Measurements from ENCODE around the gene PC.
"Not testable (repeated sequence)": the region's sequence is repeated elsewhere in the genome, so short reads cannot be mapped to it uniquely, and the experiment has no call there.

The PC gene

DNA sequence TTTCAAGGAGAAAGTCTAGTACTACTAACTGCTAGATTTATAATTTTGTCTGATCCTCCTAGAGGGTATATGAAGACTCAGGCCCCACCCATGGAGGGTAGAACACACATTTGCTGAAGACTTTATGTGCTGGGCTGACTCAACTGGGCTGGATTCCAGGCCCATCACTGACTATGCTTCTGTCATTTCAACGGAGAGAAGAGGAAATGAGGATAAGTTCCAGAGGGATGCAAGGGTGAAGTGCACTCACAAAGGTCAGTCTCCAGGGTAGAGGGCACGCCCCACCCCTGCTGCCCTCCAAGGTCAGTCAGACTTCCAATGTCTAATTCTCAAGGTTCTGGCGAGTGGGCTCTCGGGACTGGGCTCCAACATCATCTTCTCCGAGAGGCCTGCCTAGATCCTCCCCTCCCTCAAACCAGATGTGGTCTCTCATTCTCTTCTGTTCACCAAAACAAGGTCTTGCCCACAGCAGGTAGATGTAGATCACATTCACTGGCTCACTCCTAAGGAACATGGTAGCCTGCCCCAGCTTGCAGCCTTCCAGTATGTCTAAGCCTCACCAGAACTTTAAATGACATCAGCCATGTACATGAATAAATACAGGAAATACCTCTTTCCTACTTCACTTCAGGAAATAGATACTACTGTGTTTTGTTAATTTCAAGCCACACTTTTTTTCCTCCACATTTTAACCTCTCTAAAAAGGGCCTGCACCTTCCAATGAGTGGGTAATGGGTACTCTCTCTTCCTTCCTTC lies 9.7 kb upstream of the PC start:
- no peak overlapping the region for H3K4me3 ChIP-seq (ENCODE audit: low read depth, low read length)
- H3K27me3 ChIP-seq (ENCODE audit: control insufficient read depth, insufficient read depth, low read length): no peaks in the 10 kb centered on the region
- H3K4me1 ChIP-seq (ENCODE audit: control insufficient read depth, insufficient read depth, low read length): no peaks in the 10 kb centered on the region
- no peaks in the 10 kb centered on the region for H3K36me3 ChIP-seq (ENCODE audit: control insufficient read depth, insufficient read depth, low read length)
- no peak overlapping the region for H3K27ac ChIP-seq (ENCODE audit: low read depth, low read length)
- H3K9ac ChIP-seq (ENCODE audit: low read length): no peak overlapping the region
- peaks cover 12% of the 10 kb centered on the region; the same call in 1 of the 2 replicates for H3K9me3 ChIP-seq (ENCODE audit: control insufficient read depth, insufficient read depth, low read depth, low read length)

DNA sequence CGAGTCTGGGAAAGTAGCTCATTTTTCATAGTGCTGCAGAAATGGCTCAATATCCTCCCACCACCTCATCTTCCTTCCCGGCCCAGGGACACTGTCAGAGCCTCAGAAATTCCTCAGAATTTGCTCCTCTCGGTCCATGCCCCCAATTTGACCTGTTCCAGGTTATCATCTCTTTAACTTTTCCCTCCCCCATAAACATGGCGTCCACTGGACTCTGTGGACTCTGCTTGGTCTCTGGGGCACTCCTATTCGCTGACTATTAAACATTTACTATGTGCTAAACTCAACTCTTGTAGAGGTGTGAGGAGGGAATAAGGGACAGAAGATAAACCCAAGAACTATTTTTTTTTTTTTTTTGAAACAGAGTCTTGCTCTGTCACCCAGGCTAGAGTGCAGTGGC lies 8.2 kb upstream of the PC start:
- Histone ChIP-seq H3K36me3 (ENCODE audit: control insufficient read depth, insufficient read depth, low read length) (no peaks in the 10 kb centered on the region), H3K4me3 (ENCODE audit: low read depth, low read length) (no peak overlapping the region), H3K27me3 (ENCODE audit: control insufficient read depth, insufficient read depth, low read length) (no peaks in the 10 kb centered on the region), H3K9me3 (ENCODE audit: control insufficient read depth, insufficient read depth, low read depth, low read length) (peaks cover 12% of the 10 kb centered on the region; the same call in 1 of the 2 replicates), H3K9ac (ENCODE audit: low read length) (no peak overlapping the region), H3K4me1 (ENCODE audit: control insufficient read depth, insufficient read depth, low read length) (no peaks in the 10 kb centered on the region), H3K27ac (ENCODE audit: low read depth, low read length) (no peak overlapping the region)

- no peaks in the 10 kb centered on the region for H3K36me3 ChIP-seq (ENCODE audit: control insufficient read depth, insufficient read depth, low read length)
- no peak overlapping the region for H3K27ac ChIP-seq (ENCODE audit: low read depth, low read length)
- H3K4me3 ChIP-seq (ENCODE audit: low read depth, low read length): no peak overlapping the region
- peaks cover 1% of the 10 kb centered on the region for H3K4me1 ChIP-seq (ENCODE audit: control insufficient read depth, insufficient read depth, low read length)
- H3K9me3 ChIP-seq (ENCODE audit: control insufficient read depth, insufficient read depth, low read depth, low read length): no peaks in the 10 kb centered on the region
- peaks cover under 1% of the 10 kb centered on the region; the same call in 1 of the 2 replicates for H3K27me3 ChIP-seq (ENCODE audit: control insufficient read depth, insufficient read depth, low read length)
- H3K9ac ChIP-seq (ENCODE audit: low read length): no peak overlapping the region
These were observed 6.3 kb upstream of the PC start for GRCh38 chr11:66964495-66964894.

- Histone ChIP-seq H3K9me3 (ENCODE audit: control insufficient read depth, insufficient read depth, low read depth, low read length) (no peaks in the 10 kb centered on the region), H3K9ac (ENCODE audit: low read length) (no peak overlapping the region), H3K27me3 (ENCODE audit: control insufficient read depth, insufficient read depth, low read length) (peaks cover 6% of the 10 kb centered on the region; the same call in 1 of the 2 replicates), H3K4me1 (ENCODE audit: control insufficient read depth, insufficient read depth, low read length) (peaks cover 10% of the 10 kb centered on the region), H3K4me3 (ENCODE audit: low read depth, low read length) (no peak overlapping the region), H3K27ac (ENCODE audit: low read depth, low read length) (no peak overlapping the region), H3K36me3 (ENCODE audit: control insufficient read depth, insufficient read depth, low read length) (no peaks in the 10 kb centered on the region)
These were observed 4.6 kb upstream of the PC start for GRCh38 chr11:66962801-66963200.

DNA sequence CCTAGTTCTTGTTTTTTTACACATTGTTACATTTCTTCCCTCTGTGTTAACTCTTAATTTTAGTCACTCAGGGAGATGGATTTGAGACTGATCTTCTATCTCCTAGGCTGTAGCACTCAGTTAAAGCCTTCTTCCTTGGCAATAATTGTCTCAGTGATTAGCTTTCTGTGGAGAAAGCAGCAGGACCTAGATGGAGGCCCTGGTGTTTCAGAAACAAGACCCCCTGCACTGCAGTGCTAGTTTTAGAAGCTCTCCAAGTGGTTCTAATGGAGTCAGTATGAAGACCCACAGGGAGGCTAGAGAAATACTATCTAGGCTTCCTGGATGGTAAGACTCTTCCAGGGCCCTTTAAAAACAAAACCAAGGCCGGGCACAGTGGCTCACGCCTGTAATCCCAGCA lies 4.1 kb upstream of the PC start:
- peaks cover 6% of the 10 kb centered on the region; the same call in 1 of the 2 replicates for H3K27me3 ChIP-seq (ENCODE audit: control insufficient read depth, insufficient read depth, low read length)
- H3K4me1 ChIP-seq (ENCODE audit: control insufficient read depth, insufficient read depth, low read length): peaks cover 13% of the 10 kb centered on the region
- H3K9ac ChIP-seq (ENCODE audit: low read length): no peak overlapping the region
- no peak overlapping the region for H3K4me3 ChIP-seq (ENCODE audit: low read depth, low read length)
- no peaks in the 10 kb centered on the region for H3K9me3 ChIP-seq (ENCODE audit: control insufficient read depth, insufficient read depth, low read depth, low read length)
- no peaks in the 10 kb centered on the region for H3K36me3 ChIP-seq (ENCODE audit: control insufficient read depth, insufficient read depth, low read length)
- H3K27ac ChIP-seq (ENCODE audit: low read depth, low read length): no peak overlapping the region

DNA sequence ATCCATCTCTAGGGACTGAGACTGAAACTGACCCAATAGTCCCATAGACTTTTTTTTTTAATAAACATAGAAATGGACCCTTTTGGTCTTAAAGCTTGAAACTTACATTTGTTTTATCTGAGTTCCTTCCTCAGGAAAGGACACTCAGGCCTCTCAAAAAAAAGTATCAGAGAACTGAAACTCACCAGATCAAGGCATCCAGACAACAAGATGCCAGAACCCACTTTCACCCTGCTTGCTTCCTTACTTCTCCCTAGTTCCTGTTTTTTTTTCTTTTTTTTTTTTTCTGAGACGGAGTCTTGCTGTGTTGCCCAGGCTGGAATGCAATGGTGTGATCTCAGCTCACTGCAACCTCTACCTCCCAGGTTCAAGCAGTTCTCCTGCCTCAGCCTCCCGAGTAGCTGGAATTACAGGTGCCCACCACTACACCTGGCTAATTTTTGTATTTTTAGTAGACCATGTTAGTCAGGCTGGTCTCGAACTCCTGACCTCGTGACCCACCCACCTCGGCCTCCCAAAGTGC lies 3.6 kb upstream of the PC start:
- not testable (repeated sequence) for H3K9me3 ChIP-seq (ENCODE audit: control insufficient read depth, insufficient read depth, low read depth, low read length); H3K27ac ChIP-seq (ENCODE audit: low read depth, low read length); H3K9ac ChIP-seq (ENCODE audit: low read length); H3K4me3 ChIP-seq (ENCODE audit: low read depth, low read length); H3K27me3 ChIP-seq (ENCODE audit: control insufficient read depth, insufficient read depth, low read length); H3K36me3 ChIP-seq (ENCODE audit: control insufficient read depth, insufficient read depth, low read length)
- peaks cover 18% of the 10 kb centered on the region for H3K4me1 ChIP-seq (ENCODE audit: control insufficient read depth, insufficient read depth, low read length)

GRCh38 chr11:66958956-66959274 lies 732 bp upstream of the PC start:
- peaks cover 6% of the 10 kb centered on the region; the same call in 1 of the 2 replicates for H3K27me3 ChIP-seq (ENCODE audit: control insufficient read depth, insufficient read depth, low read length)
- H3K9ac ChIP-seq (ENCODE audit: low read length): peak overlapping the region; percentile 41
- no peak overlapping the region for H3K27ac ChIP-seq (ENCODE audit: low read depth, low read length)
- H3K9me3 ChIP-seq (ENCODE audit: control insufficient read depth, insufficient read depth, low read depth, low read length): no peaks in the 10 kb centered on the region
- H3K4me1 ChIP-seq (ENCODE audit: control insufficient read depth, insufficient read depth, low read length): peaks cover 21% of the 10 kb centered on the region
- no peaks in the 10 kb centered on the region for H3K36me3 ChIP-seq (ENCODE audit: control insufficient read depth, insufficient read depth, low read length)
- H3K4me3 ChIP-seq (ENCODE audit: low read depth, low read length): peak overlapping the region; percentile 51

DNA sequence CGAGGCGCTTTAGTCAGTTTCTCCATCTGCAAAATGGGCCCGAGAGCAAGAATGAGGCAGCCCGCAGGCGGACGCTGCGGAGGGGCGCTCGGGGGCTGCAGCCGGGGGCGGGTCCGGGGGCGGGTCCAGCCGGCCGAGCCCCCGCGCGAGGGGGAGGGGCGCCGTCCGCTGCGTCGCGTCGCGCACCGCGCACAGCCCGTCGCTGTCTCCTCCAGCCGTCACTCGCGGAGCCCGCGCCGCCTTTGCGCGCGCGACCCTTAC lies 282 bp downstream of the PC start:
- Histone ChIP-seq H3K9ac (ENCODE audit: low read length) (peak overlapping the region; percentile 75), H3K4me3 (ENCODE audit: low read depth, low read length) (peak overlapping the region; percentile 88), H3K27me3 (ENCODE audit: control insufficient read depth, insufficient read depth, low read length) (peaks cover 6% of the 10 kb centered on the region; the same call in 1 of the 2 replicates), H3K4me1 (ENCODE audit: control insufficient read depth, insufficient read depth, low read length) (peaks cover 21% of the 10 kb centered on the region), H3K9me3 (ENCODE audit: control insufficient read depth, insufficient read depth, low read depth, low read length) (no peaks in the 10 kb centered on the region), H3K27ac (ENCODE audit: low read depth, low read length) (no peak overlapping the region), H3K36me3 (ENCODE audit: control insufficient read depth, insufficient read depth, low read length) (no peaks in the 10 kb centered on the region)

- H3K27me3 ChIP-seq (ENCODE audit: control insufficient read depth, insufficient read depth, low read length): peaks cover 6% of the 10 kb centered on the region; the same call in 1 of the 2 replicates
- H3K9ac ChIP-seq (ENCODE audit: low read length): peak overlapping the region; percentile 62
- H3K4me1 ChIP-seq (ENCODE audit: control insufficient read depth, insufficient read depth, low read length): peaks cover 25% of the 10 kb centered on the region
- H3K4me3 ChIP-seq (ENCODE audit: low read depth, low read length): peak overlapping the region; percentile 88; the same call in 1 of the 2 replicates
- H3K9me3 ChIP-seq (ENCODE audit: control insufficient read depth, insufficient read depth, low read depth, low read length): no peaks in the 10 kb centered on the region
- no peaks in the 10 kb centered on the region for H3K36me3 ChIP-seq (ENCODE audit: control insufficient read depth, insufficient read depth, low read length)
- H3K27ac ChIP-seq (ENCODE audit: low read depth, low read length): no peak overlapping the region; the same call in 1 of the 2 replicates
These were observed 1.4 kb downstream of the PC start for GRCh38 chr11:66956689-66957290.

- H3K4me3 ChIP-seq (ENCODE audit: low read depth, low read length): no peak overlapping the region
- H3K36me3 ChIP-seq (ENCODE audit: control insufficient read depth, insufficient read depth, low read length): no peaks in the 10 kb centered on the region
- peaks cover 31% of the 10 kb centered on the region for H3K4me1 ChIP-seq (ENCODE audit: control insufficient read depth, insufficient read depth, low read length)
- no peak overlapping the region for H3K27ac ChIP-seq (ENCODE audit: low read depth, low read length)
- no peaks in the 10 kb centered on the region for H3K9me3 ChIP-seq (ENCODE audit: control insufficient read depth, insufficient read depth, low read depth, low read length)
- no peak overlapping the region for H3K9ac ChIP-seq (ENCODE audit: low read length)
- no peaks in the 10 kb centered on the region for H3K27me3 ChIP-seq (ENCODE audit: control insufficient read depth, insufficient read depth, low read length)
These were observed 4.9 kb downstream of the PC start for GRCh38 chr11:66953081-66953833.

DNA sequence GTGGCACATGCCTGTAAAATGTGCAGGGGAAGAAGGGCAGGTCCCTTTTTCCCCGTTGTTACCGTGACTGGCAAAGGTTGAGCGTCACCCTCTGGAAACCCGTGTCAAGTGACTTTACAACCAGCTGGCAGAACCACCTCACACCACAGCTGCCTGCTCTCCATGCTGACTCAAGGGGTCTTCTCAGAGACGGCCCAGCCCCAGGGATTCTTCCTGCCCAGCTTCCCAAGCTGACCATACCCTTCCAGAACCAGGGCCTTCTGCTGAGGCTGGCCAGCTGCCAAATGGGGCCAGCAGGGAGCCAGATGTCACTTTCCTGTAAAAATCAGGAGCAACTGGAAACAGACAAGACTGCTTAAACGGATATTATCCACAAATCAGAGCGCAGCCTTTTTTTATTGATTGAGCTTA lies 6.3 kb downstream of the PC start:
- Histone ChIP-seq H3K27me3 (ENCODE audit: control insufficient read depth, insufficient read depth, low read length) (no peaks in the 10 kb centered on the region), H3K27ac (ENCODE audit: low read depth, low read length) (no peak overlapping the region), H3K36me3 (ENCODE audit: control insufficient read depth, insufficient read depth, low read length) (no peaks in the 10 kb centered on the region), H3K9ac (ENCODE audit: low read length) (no peak overlapping the region), H3K9me3 (ENCODE audit: control insufficient read depth, insufficient read depth, low read depth, low read length) (no peaks in the 10 kb centered on the region), H3K4me1 (ENCODE audit: control insufficient read depth, insufficient read depth, low read length) (peaks cover 25% of the 10 kb centered on the region), H3K4me3 (ENCODE audit: low read depth, low read length) (no peak overlapping the region)

All from HUES6 (cell line).